Neural crest cell (in vitro differentiated cells): ENCODE measurements around the gene HTRA1. TPM values are rescaled to one million over a fixed set of nuclear protein-coding genes. Genes with fewer than 3 reads are reported as not detected.

ENCODE experiments used
- DNase-seq: peaks from one replicate; pipeline ENCODE4 v3.0.0; 2021; ENCODE audit warnings: low read depth, mixed read lengths, low spot score
- H3K27ac Mint-ChIP-seq: one replicate; pipeline ENCODE4 v1.8.0; 2021; ENCODE audit warnings: mild to moderate bottlenecking, mixed read lengths; ENCODE audit not compliant: unreplicated experiment
- H3K27me3 Mint-ChIP-seq: 2 replicates; pipeline ENCODE4 v1.8.0; 2021; ENCODE audit warnings: low read depth, mild to moderate bottlenecking, mixed read lengths
- H3K36me3 Mint-ChIP-seq: 2 replicates; pipeline ENCODE4 v1.8.0; 2021; ENCODE audit warnings: low read depth, mild to moderate bottlenecking, mixed read lengths
- H3K4me1 Mint-ChIP-seq: 2 replicates; pipeline ENCODE4 v1.8.0; 2021; ENCODE audit warnings: mixed read lengths
- H3K4me3 Mint-ChIP-seq: one replicate; pipeline ENCODE4 v1.8.0; 2021; ENCODE audit warnings: mild to moderate bottlenecking, mixed read lengths
- H3K9me3 Mint-ChIP-seq: 2 replicates; pipeline ENCODE4 v1.8.0; 2021; ENCODE audit warnings: mixed read lengths
- microRNA-seq: library from miRNA; unstranded; fragments of <30 nt; microRNA quantifications from one replicate; pipeline ENCODE4, GENCODE V29; 2020
- total RNA-seq: library from RNA; stranded (reverse); gene quantifications from 2 replicates; pipeline ENCODE4 v1.2.1, GENCODE V29; 2021
- TF ChIP-seq, protein P1 (sequence below): fragments of 200-600 bp; sonication (generic); conservative IDR thresholded peaks from 2 replicates; pipeline ENCODE4 v1.5.0; 2021; ENCODE audit warnings: antibody characterized with exemption, mild to moderate bottlenecking

The HTRA1 gene
- total RNA-seq, 1 donor from 2014 or later: 8.2 TPM

DNA sequence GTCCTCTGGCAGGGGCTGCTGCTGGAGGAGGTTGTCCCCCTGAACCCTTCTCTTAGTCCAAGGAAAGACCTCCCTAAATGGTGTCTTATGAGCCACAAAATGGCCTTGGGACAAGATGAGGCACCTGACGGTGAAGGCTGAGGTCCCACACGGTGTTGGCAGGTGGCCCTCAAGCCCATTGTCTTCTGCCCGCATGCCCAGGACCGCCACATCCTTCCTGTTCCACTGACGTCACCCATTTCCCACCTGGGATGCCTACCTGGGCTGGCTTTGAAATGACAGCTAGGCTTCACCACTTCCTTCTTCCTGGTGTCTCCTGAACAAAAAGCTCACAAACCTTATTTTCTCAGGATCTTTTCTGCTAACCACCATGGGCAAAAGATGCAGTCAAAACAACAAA lies 97.1 kb downstream of the HTRA1 start:
- H3K27me3 Mint-ChIP-seq: peaks cover 68% of the 10 kb centered on the region
- DNase-seq: no peak
- TF ChIP-seq, protein P1, sequence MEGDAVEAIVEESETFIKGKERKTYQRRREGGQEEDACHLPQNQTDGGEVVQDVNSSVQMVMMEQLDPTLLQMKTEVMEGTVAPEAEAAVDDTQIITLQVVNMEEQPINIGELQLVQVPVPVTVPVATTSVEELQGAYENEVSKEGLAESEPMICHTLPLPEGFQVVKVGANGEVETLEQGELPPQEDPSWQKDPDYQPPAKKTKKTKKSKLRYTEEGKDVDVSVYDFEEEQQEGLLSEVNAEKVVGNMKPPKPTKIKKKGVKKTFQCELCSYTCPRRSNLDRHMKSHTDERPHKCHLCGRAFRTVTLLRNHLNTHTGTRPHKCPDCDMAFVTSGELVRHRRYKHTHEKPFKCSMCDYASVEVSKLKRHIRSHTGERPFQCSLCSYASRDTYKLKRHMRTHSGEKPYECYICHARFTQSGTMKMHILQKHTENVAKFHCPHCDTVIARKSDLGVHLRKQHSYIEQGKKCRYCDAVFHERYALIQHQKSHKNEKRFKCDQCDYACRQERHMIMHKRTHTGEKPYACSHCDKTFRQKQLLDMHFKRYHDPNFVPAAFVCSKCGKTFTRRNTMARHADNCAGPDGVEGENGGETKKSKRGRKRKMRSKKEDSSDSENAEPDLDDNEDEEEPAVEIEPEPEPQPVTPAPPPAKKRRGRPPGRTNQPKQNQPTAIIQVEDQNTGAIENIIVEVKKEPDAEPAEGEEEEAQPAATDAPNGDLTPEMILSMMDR: no peak
- no peaks in the 10 kb centered on the region for H3K4me1 Mint-ChIP-seq
- no peaks in the 10 kb centered on the region for H3K9me3 Mint-ChIP-seq
- H3K4me3 Mint-ChIP-seq: no peak overlapping the region
- no peaks in the 10 kb centered on the region for H3K36me3 Mint-ChIP-seq
- no peak overlapping the region for H3K27ac Mint-ChIP-seq

DNA sequence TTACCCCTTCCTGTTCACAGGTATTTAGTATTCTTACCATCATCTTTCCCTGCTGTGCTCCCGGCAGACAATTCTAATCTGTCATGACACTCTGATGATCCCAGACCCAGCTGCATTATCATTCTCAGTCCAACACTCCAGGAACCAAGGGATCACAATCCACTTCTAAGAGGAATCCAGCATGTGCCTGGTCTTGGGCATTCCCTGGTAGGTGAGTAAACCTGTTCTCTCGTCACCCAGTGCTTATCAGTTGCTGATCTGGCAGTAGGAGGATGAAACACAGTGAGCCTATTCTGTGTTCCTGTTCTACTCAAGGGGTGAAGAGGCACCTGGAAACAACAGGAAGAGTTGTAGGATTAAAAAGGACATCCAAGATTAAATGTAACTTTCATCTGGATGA lies 97.9 kb downstream of the HTRA1 start:
- Mint-ChIP-seq H3K4me3 (no peak overlapping the region), H3K4me1 (no peaks in the 10 kb centered on the region), H3K9me3 (no peaks in the 10 kb centered on the region), H3K27ac (no peak overlapping the region), H3K27me3 (peaks cover 76% of the 10 kb centered on the region), H3K36me3 (no peaks in the 10 kb centered on the region)
- no peak for DNase-seq
- TF ChIP-seq, protein P1: no peak

DNA sequence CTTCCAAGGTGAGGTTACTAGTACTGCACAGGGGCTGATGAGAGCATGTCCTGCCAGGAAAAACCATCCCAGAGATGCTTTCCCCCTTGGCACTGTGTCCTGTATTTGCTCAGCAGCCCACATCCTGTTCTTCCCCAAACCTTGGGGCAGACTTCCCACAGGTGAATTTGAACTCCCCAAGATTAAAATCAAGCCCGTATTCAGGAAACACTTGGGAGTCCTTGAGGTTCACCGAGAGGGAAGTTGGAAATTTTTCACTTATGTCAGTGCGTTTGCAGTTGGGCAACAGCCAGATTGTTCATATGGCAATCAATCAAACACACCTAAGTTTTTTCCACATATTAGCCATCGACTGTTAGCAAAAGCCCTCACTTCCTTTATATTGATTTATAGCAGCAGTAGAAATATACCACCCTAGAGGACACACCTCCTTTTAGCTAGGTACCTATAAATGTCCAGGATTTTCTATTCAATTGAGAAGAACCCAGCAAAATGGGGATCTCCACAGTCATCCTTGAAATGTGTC lies 99.0 kb downstream of the HTRA1 start, which contains the start of gene DMBT1:
Gene DMBT1 (plus strand): TSS at position 476 of the 526 bp plus-strand sequence. CDS start 17 bp downstream, at position 493.
- TF ChIP-seq, protein P1: no peak
- Mint-ChIP-seq H3K9me3 (no peaks in the 10 kb centered on the region), H3K4me1 (no peaks in the 10 kb centered on the region), H3K4me3 (no peak within 1 kb of the TSS), H3K27ac (no peak within 1 kb of the TSS), H3K36me3 (no peaks in the 10 kb centered on the region), H3K27me3 (peaks cover 78% of the 10 kb centered on the region)
- DNase-seq: no peak

DNA sequence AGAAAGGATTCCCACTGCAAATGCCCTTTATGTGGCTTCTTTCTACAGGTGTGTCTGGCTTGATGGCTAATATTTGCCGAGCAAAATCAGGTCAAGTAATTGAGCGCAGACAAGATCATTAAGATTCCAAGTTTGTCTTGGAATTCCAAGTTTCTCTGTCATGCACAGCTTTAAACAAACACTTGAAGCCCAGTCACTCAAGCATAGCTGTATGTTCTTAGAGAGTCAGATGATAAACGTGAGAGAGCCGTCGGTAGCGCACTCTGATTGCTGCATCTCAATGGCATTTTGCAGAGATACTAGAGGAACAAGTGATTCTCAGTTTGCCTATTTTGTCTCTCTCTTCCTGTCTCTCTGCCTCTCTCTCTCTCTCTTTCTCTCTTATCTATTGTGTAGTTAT lies 99.9 kb downstream of the HTRA1 start:
- TF ChIP-seq, protein P1: no peak
- no peaks in the 10 kb centered on the region for H3K9me3 Mint-ChIP-seq
- peaks cover 81% of the 10 kb centered on the region for H3K27me3 Mint-ChIP-seq
- no peak overlapping the region for H3K4me3 Mint-ChIP-seq
- no peaks in the 10 kb centered on the region for H3K4me1 Mint-ChIP-seq
- H3K27ac Mint-ChIP-seq: no peak overlapping the region
- no peak for DNase-seq
- no peaks in the 10 kb centered on the region for H3K36me3 Mint-ChIP-seq

DNA sequence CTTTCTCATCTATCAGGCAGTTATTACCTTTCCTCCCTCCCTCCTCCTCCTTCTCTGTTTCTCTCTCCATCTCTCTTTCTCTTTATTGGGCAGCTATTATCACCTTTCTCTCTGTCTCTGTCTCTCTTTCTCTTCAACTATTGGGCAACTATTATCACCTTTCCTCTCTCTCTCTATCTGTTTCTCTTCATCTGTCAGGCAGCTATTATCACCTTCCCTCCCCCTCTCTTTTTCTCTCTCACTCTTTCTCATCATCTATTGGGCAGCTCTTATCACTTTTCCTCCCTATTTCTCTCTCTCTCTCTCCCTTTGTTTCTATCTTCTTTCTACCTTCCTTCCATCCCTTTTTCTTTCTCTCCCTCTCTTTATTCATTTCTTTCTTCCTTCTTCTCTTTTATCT lies 100.4 kb downstream of the HTRA1 start:
- Mint-ChIP-seq H3K9me3 (no peaks in the 10 kb centered on the region), H3K27ac (no peak overlapping the region), H3K4me3 (no peak overlapping the region), H3K4me1 (no peaks in the 10 kb centered on the region), H3K27me3 (peaks cover 76% of the 10 kb centered on the region), H3K36me3 (no peaks in the 10 kb centered on the region)
- TF ChIP-seq, protein P1: no peak
- no peak for DNase-seq

Small RNAs within 50 kb of the gene (microRNA-seq; reads per million reads assigned to microRNA genes)
- gene MIR3941: not detected

Other genes with a start within 250 kb of the HTRA1 start
- gene BTBD16, start 190.3 kb upstream of the HTRA1 start, total RNA-seq: not detected in 2 replicates
- 20.6 and 21.7 TPM in 2 replicates for gene PLEKHA1, start 86.8 kb upstream of the HTRA1 start, total RNA-seq
- not detected in 2 replicates for gene ARMS2, start 6.9 kb upstream of the HTRA1 start, total RNA-seq
- not detected in 2 replicates for gene DMBT1, start 99.2 kb downstream of the HTRA1 start, total RNA-seq
- not detected in 2 replicates for gene C10orf120, start 238.3 kb downstream of the HTRA1 start, total RNA-seq